ENCODE results near the gene NDRG4.

Gene NDRG4

GRCh38 chr16:58472827-58473226 lies 27.1 kb upstream of the NDRG4 start:
- ChIA-PET CTCF (interaction anchor here (1.7 kb wide), 1 partner anchor 15 kb away, joined by 7 read pairs; no protein-coding TSS in a partner anchor), POLR2A (ENCODE audit: low non-redundant PET) (no interaction called here)
- TF ChIP-seq CTCF (conservative IDR thresholded peaks at IDR 0.05; ENCODE audit: low read depth) = no peak
- no peak for DNase-seq (ENCODE audit: low spot score)
- H3K27ac ChIP-seq = no peak overlapping the region

DNA sequence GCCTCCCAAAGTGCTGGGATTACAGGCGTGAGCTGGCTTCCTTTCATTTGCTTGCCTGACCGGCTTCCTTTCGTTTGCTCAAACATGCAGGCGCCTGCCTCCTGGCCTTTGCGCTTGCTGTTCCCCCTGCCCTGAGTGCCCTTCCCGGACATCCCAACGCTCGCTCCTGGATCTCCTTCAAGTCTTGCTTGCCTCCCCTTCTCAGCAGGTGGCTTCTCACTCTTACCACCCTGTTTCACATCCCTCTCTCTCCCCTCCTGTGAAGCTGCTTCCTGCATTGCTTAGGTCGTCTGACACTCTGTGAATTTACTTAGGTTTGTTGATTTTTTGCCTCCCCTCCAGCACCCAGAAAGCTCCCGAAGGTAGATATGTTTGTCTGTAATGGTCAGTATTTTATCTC lies 25.6 kb upstream of the NDRG4 start:
- ChIA-PET CTCF (interaction anchor here (0.5 to 1.7 kb wide), 2 partner anchors 13 to 289 kb away, joined by 3 to 7 read pairs; no protein-coding TSS in a partner anchor), POLR2A (ENCODE audit: low non-redundant PET) (no interaction called here)
- no peak for TF ChIP-seq CTCF (conservative IDR thresholded peaks at IDR 0.05; ENCODE audit: low read depth)
- no peak for DNase-seq (ENCODE audit: low spot score)
- H3K27ac ChIP-seq = no peak overlapping the region

DNA sequence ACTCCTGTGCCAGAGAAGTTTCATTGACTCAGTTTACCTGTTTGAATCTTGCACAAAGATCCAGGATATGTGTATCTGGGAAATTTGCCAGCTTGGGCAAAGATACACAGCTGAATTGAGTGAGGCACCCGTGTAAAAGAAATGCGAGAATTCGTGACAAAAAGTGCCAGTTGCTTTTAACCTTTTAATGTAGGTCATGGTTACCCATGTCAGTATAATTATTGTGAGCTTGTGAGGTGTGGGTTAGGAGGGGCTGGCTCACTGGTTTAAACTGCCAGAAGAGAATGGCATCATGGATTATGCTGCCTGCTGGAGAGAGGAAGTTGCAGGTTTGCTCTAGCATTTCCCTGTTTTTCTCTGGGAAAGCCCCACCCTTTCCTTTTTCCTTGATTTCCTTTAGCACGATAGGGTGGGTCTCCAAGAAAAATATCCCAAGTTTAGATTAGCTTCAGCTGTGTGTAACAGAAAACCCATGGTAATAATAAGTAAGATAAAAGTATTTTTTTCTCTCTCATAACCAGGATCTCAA lies 24.8 kb upstream of the NDRG4 start:
- ChIA-PET POLR2A (ENCODE audit: low non-redundant PET) (no interaction called here), CTCF (interaction anchor here (0.6 to 1.8 kb wide), 4 partner anchors 12 to 1376 kb away, joined by 3 to 5 read pairs (median 4); no protein-coding TSS in a partner anchor)
- no peak overlapping the region for H3K27ac ChIP-seq
- TF ChIP-seq CTCF (conservative IDR thresholded peaks at IDR 0.05; ENCODE audit: low read depth) = no peak
- no peak for DNase-seq (ENCODE audit: low spot score)

- DNase-seq (ENCODE audit: low spot score) = no peak
- TF ChIP-seq CTCF (conservative IDR thresholded peaks at IDR 0.05; ENCODE audit: low read depth) = no peak
- ChIA-PET POLR2A (ENCODE audit: low non-redundant PET) (no interaction called here), CTCF (interaction anchor here (1.2 to 1.8 kb wide), 3 partner anchors 11 to 139 kb away, joined by 3 to 4 read pairs (median 4); no protein-coding TSS in a partner anchor)
- no peak overlapping the region for H3K27ac ChIP-seq
Measured at GRCh38 chr16:58476791-58477190, 23.2 kb upstream of the NDRG4 start.

GRCh38 chr16:58478427-58478826 lies 21.5 kb upstream of the NDRG4 start:
- H3K27ac ChIP-seq = no peak overlapping the region
- no peak for DNase-seq (ENCODE audit: low spot score)
- ChIA-PET POLR2A (ENCODE audit: low non-redundant PET) (no interaction called here), CTCF (interaction anchor here (0.6 to 0.7 kb wide), 2 partner anchors 189 to 308 kb away, joined by 3 to 5 read pairs; no protein-coding TSS in a partner anchor)
- TF ChIP-seq CTCF (conservative IDR thresholded peaks at IDR 0.05; ENCODE audit: low read depth) = no peak

GRCh38 chr16:58481226-58481869 lies 18.6 kb upstream of the NDRG4 start:
- ChIA-PET POLR2A (ENCODE audit: low non-redundant PET) (interaction anchor here (0.7 kb wide), 1 partner anchor 141 kb away, joined by 5 read pairs; no protein-coding TSS in a partner anchor), CTCF (interaction anchor here (0.5 to 0.7 kb wide), 2 partner anchors 123 to 289 kb away, joined by 4 read pairs; no protein-coding TSS in a partner anchor)
- TF ChIP-seq CTCF (conservative IDR thresholded peaks at IDR 0.05; ENCODE audit: low read depth) = no peak
- DNase-seq (ENCODE audit: low spot score) = no peak
- no peak overlapping the region for H3K27ac ChIP-seq

Data from RWPE1 (cell line).